Stimulated activated naive CD8-positive, alpha-beta T cell treated with anti-CD3 and anti-CD28 coated beads, Interleukin-15, Interleukin-2, amounts not matched to agents 100 ng/mL and 50 ng/mL, for 24 hours (primary cell): ENCODE measurements around the gene SLC39A7.
"Not testable (repeated sequence)": the region's sequence is repeated elsewhere in the genome, so short reads cannot be mapped to it uniquely, and the experiment has no call there.

Experiments used
- H3K27ac Mint-ChIP-seq: one replicate; pipeline ENCODE4 v1.8.0; 2021; ENCODE audit warnings: mild to moderate bottlenecking, mixed read lengths
- H3K27me3 Mint-ChIP-seq: one replicate; pipeline ENCODE4 v1.8.0; 2021; ENCODE audit warnings: mixed read lengths
- H3K36me3 Mint-ChIP-seq: one replicate; pipeline ENCODE4 v1.8.0; 2021; ENCODE audit warnings: low read depth, mixed read lengths
- H3K4me1 Mint-ChIP-seq: one replicate; pipeline ENCODE4 v1.8.0; 2021; ENCODE audit warnings: low read depth, mixed read lengths
- H3K4me3 Mint-ChIP-seq: one replicate; pipeline ENCODE4 v1.8.0; 2021; ENCODE audit warnings: mild to moderate bottlenecking, mixed read lengths
- H3K9me3 Mint-ChIP-seq: one replicate; pipeline ENCODE4 v1.8.0; 2021; ENCODE audit warnings: mixed read lengths

The SLC39A7 gene

DNA sequence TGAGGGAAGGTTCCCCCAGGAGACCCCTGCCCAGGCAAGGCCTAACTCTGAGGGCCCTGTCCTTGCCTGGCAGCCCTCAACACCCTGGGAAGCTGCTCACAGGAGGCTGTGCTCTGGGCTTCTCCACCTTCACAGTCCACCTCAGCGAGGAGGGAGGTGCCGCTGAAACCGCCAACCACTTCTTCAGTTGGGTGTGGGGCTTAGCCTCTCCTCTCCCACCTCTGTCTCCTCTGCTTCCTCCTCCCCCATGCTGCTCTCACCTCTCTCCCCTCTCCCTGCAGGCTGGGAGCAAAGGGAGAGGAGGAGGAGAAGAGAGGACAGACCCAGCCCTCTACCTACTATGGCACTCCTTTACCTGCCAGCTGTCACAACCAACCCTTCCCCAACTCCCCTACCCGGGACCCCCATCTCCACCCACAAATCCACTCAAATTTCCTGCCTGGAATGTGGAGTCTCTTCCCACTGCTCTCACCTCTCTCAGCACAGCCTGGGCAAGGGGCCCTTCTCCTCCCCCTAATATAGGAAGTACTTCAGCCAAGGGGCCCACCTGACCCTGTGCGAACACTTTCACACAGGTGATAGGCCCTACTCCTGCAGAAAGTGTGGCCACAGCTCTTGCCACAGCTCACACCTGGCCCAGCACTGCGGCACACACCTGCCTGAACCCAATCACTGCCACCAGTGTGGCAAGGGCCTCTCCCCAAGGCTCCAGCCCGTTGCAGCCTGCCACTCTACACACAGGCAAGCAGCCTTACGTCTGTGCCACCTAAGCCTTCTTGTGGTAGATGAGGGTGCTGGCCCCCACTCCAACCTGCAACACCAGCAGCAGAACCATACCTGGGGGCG, 14.8 kb downstream of the SLC39A7 start:
- Mint-ChIP-seq H3K4me1 (peaks cover 32% of the 10 kb centered on the region), H3K36me3 (peaks cover 8% of the 10 kb centered on the region), H3K27ac (no peak overlapping the region), H3K27me3 (peaks cover 19% of the 10 kb centered on the region), H3K9me3 (no peaks in the 10 kb centered on the region), H3K4me3 (no peak overlapping the region)

- H3K4me3 Mint-ChIP-seq = no peak overlapping the region
- H3K4me1 Mint-ChIP-seq = peaks cover 32% of the 10 kb centered on the region
- H3K9me3 Mint-ChIP-seq = no peaks in the 10 kb centered on the region
- peaks cover 4% of the 10 kb centered on the region for H3K36me3 Mint-ChIP-seq
- H3K27me3 Mint-ChIP-seq = peaks cover 21% of the 10 kb centered on the region
- H3K27ac Mint-ChIP-seq = no peak overlapping the region
These were observed 15.5 kb downstream of the SLC39A7 start for GRCh38 chr6:33216117-33216649.

DNA sequence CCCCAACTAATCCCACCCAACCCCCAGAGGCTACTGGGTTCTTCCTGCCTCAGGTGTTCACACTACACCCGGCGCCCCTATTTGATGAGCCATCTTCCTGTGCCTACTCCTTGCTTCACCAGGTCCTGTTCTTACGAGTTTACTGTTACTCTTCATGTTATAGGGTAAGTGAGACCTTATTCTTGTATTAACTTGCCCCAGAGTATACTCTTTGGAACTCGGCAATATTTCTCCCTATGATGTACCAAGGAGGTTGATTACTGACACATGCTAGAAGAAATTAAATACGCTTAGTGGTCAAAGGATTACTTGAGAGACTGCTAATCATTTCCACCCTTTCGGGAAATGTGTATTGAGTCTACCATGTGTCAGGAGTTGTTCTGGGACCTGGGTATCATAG, 16.6 kb downstream of the SLC39A7 start:
- Mint-ChIP-seq H3K27ac (no peak overlapping the region), H3K4me3 (no peak overlapping the region), H3K27me3 (peaks cover 28% of the 10 kb centered on the region), H3K9me3 (no peaks in the 10 kb centered on the region), H3K36me3 (no peaks in the 10 kb centered on the region), H3K4me1 (peaks cover 28% of the 10 kb centered on the region)

DNA sequence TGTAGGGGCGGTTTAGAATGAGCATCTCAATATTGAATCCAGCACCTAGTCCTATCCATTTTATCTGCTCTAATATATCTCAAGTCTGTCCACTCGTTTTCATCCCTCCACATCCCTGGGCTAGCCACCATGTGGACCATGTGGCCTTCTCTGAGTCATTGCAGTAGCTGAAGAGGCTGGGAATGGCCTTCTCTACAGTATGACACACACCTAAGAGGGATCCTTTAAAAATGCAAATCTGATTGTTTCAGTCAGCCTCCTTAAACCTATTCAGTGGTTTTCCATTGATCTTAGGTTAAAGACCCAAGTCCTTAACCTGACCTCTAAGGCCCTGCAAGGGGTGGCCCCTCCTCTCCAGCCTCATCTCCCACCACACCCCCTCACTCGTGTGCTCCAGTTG, 17.0 kb downstream of the SLC39A7 start:
- H3K27me3 Mint-ChIP-seq = peaks cover 33% of the 10 kb centered on the region
- H3K9me3 Mint-ChIP-seq = no peaks in the 10 kb centered on the region
- H3K36me3 Mint-ChIP-seq = no peaks in the 10 kb centered on the region
- no peak overlapping the region for H3K27ac Mint-ChIP-seq
- H3K4me3 Mint-ChIP-seq = no peak overlapping the region
- H3K4me1 Mint-ChIP-seq = peaks cover 24% of the 10 kb centered on the region

DNA sequence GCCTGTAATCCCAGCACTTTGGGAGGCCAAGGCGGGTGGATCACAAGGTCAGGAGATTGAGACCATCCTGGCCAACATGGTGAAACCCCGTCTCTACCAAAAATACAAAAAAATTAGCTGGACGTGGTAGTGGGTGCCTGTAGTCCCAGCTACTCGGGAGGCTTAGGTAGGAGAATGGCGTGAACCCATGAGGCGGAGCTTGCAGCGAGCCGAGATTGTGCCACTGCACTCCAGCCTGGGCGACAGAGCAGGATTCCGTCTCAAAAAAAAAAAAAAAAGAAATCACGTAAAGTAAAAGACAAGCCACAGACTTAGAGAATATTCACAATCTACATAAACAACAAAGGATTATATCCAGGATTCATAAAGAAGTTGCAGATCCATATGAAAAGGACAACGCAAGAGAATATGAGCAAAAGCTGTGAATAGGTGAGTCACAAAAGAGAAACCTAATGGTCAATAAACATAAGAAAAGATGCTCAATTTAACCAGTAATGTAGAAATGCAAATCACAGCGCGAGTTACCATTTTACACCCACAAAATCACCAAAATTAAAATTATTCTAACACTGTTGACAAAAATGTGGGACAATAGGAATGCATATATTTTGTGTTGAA, 25.9 kb downstream of the SLC39A7 start:
- H3K9me3 Mint-ChIP-seq, H3K36me3 Mint-ChIP-seq, H3K27ac Mint-ChIP-seq, H3K4me1 Mint-ChIP-seq, H3K4me3 Mint-ChIP-seq: not testable (repeated sequence)
- peaks cover 44% of the 10 kb centered on the region for H3K27me3 Mint-ChIP-seq

DNA sequence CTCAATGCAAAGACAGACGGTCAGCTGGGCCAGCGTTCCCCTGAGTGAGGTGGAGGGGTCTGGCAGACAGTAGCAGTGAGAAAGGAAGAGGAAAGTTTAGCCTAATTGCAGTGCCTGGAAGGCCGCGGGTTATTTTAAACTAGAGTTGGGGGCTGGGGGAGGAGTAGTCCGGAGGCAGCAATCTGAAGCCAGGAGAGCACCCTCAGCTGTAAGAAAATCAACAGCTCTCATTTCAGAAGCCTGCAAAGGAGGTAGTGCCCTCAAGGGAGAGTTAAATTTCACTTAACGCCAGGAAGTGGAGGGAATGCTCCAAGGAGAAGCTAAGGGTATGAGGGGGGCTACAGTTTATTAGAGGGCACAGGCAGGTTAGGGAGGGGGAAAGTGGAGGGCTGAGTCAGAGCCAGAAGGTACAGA, 34.6 kb downstream of the SLC39A7 start:
- H3K27me3 Mint-ChIP-seq = peaks cover 23% of the 10 kb centered on the region
- no peak overlapping the region for H3K4me3 Mint-ChIP-seq
- H3K36me3 Mint-ChIP-seq = no peaks in the 10 kb centered on the region
- H3K27ac Mint-ChIP-seq = no peak overlapping the region
- no peaks in the 10 kb centered on the region for H3K9me3 Mint-ChIP-seq
- no peaks in the 10 kb centered on the region for H3K4me1 Mint-ChIP-seq

GRCh38 chr6:33236328-33236727, 35.7 kb downstream of the SLC39A7 start:
- H3K4me1 Mint-ChIP-seq = peaks cover 2% of the 10 kb centered on the region

GRCh38 chr6:33236852-33237251, 36.2 kb downstream of the SLC39A7 start:
- H3K27me3 Mint-ChIP-seq = peaks cover 18% of the 10 kb centered on the region

More at GRCh38 chr6:33236328-33236727, 35.7 kb downstream of the SLC39A7 start:
- Mint-ChIP-seq H3K27me3 (peaks cover 21% of the 10 kb centered on the region), H3K36me3 (no peaks in the 10 kb centered on the region), H3K27ac (no peak overlapping the region), H3K4me3 (no peak overlapping the region), H3K9me3 (no peaks in the 10 kb centered on the region)

DNA sequence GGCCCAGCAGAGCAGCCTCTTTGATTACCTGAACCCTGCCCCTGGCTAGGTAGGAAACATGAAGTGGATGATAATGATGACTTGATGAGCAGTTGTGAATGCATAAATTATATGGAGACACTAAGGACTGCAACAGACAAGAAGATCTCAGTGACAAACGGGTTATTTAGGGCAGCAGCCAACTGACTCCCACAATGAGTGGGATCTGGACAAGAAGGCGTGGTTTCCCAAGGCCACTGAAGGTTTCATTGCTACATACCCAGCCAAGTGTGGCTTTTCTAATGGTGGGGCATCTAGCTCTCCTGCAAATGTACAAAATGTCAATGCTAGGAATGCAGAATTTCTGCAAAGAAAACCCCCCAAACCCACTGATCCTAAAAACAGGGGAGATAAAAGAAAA, 37.1 kb downstream of the SLC39A7 start:
- H3K27ac Mint-ChIP-seq = no peak overlapping the region
- H3K9me3 Mint-ChIP-seq = no peaks in the 10 kb centered on the region
- peaks cover 14% of the 10 kb centered on the region for H3K4me1 Mint-ChIP-seq
- H3K4me3 Mint-ChIP-seq = no peak overlapping the region
- H3K27me3 Mint-ChIP-seq = peaks cover 14% of the 10 kb centered on the region
- no peaks in the 10 kb centered on the region for H3K36me3 Mint-ChIP-seq

More at GRCh38 chr6:33236852-33237251, 36.2 kb downstream of the SLC39A7 start:
- H3K36me3 Mint-ChIP-seq = no peaks in the 10 kb centered on the region
- no peak overlapping the region for H3K4me3 Mint-ChIP-seq
- H3K4me1 Mint-ChIP-seq = peaks cover 7% of the 10 kb centered on the region
- H3K27ac Mint-ChIP-seq = no peak overlapping the region
- no peaks in the 10 kb centered on the region for H3K9me3 Mint-ChIP-seq

- H3K27me3 Mint-ChIP-seq = peaks cover 10% of the 10 kb centered on the region
- peaks cover 14% of the 10 kb centered on the region for H3K4me1 Mint-ChIP-seq
- H3K27ac Mint-ChIP-seq = peak overlapping the region; percentile 50
- no peaks in the 10 kb centered on the region for H3K36me3 Mint-ChIP-seq
- peak overlapping the region; percentile 3 for H3K4me3 Mint-ChIP-seq
- H3K9me3 Mint-ChIP-seq = no peaks in the 10 kb centered on the region
These were observed 41.3 kb downstream of the SLC39A7 start for GRCh38 chr6:33241968-33242367.

DNA sequence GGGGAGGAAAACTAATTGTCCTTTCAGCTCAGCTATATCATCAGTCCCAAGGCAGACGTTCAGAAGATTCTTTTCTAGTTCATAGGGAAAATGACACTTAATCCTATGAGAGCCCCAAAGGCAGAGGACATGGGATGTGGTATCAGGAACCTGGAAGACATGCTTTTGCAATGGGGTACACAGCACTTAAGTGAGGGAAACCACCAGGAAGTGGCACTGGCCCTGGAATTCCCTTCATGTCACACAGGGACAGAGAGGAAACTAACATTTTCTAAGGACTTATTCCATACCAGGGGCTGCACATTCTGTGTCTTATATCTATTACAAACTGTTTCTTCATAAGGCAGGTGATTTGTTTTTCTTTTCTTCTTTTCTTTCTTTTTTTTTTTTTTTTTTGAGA, 42.8 kb downstream of the SLC39A7 start:
- Mint-ChIP-seq H3K27me3 (peaks cover 10% of the 10 kb centered on the region), H3K4me1 (peaks cover 21% of the 10 kb centered on the region), H3K27ac (no peak overlapping the region), H3K9me3 (no peaks in the 10 kb centered on the region), H3K4me3 (no peak overlapping the region), H3K36me3 (no peaks in the 10 kb centered on the region)

DNA sequence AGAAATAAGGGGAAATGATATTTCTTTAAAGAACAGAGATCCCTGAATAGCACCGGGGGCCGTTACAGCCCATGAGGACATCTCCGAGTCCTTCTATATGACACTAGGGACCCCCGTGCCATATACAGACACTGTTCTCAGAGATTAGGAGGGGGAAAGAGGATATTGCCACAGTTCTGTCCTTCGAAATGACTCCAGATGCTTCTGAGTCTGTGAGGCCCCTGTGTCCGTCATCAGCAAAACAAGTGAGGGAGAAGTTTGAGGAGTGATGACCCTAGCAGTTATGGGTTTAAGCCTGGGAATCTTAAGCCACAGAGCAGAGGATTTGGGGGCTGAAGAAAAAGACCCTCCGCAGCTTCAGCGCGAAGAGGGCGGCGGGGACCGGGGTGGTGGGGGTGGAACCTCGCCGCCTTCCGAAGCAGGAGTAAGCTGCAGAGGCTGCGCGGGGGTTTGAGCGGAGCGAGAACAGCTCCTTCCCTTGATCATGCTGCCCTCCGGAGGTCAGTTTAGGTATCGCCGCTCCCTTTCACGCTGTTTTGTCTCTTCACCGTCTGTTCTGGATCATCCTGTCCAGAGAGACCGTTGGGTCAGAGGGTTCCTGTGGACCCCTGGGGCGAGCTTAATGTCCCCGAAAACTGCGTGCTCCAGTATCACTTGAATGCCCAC, 47.4 kb downstream of the SLC39A7 start:
- Mint-ChIP-seq H3K9me3 (no peaks in the 10 kb centered on the region), H3K4me3 (peak overlapping the region; percentile 89), H3K27ac (peak overlapping the region; percentile 94), H3K27me3 (peaks cover 9% of the 10 kb centered on the region), H3K36me3 (peaks cover 29% of the 10 kb centered on the region), H3K4me1 (peaks cover 41% of the 10 kb centered on the region)

GRCh38 chr6:33248643-33248931, 47.9 kb downstream of the SLC39A7 start:
- Mint-ChIP-seq H3K27me3 (peaks cover 5% of the 10 kb centered on the region), H3K27ac (peak overlapping the region; percentile 94), H3K4me1 (peaks cover 41% of the 10 kb centered on the region), H3K9me3 (no peaks in the 10 kb centered on the region), H3K4me3 (peak overlapping the region; percentile 89), H3K36me3 (peaks cover 30% of the 10 kb centered on the region)

GRCh38 chr6:33248932-33249731, 48.5 kb downstream of the SLC39A7 start:
- peaks cover 4% of the 10 kb centered on the region for H3K27me3 Mint-ChIP-seq
- no peaks in the 10 kb centered on the region for H3K9me3 Mint-ChIP-seq
- H3K27ac Mint-ChIP-seq = peak overlapping the region; percentile 94
- peaks cover 41% of the 10 kb centered on the region for H3K4me1 Mint-ChIP-seq
- peaks cover 30% of the 10 kb centered on the region for H3K36me3 Mint-ChIP-seq
- peak overlapping the region; percentile 89 for H3K4me3 Mint-ChIP-seq
